CD4-positive, alpha-beta T cell treated with Interleukin-2 at 100 ng/mL for 4 hours (primary cell): ENCODE measurements around the gene FCHSD1.

Experiments
- DNase-seq: peaks from one replicate; pipeline ENCODE4 v3.0.0-alpha.2; 2020; ENCODE audit warnings: low spot score

The FCHSD1 gene

GRCh38 chr5:141641634-141642267 lies 9.5 kb downstream of the FCHSD1 start:
- DNase-seq, result peak; percentile 18

GRCh38 chr5:141640698-141641097 lies 10.5 kb downstream of the FCHSD1 start:
- DNase-seq, result no peak

GRCh38 chr5:141640051-141640415 lies 11.2 kb downstream of the FCHSD1 start:
- no peak for DNase-seq

- no peak for DNase-seq
Observed at GRCh38 chr5:141639357-141640050, 11.7 kb downstream of the FCHSD1 start.

GRCh38 chr5:141638771-141639170 lies 12.4 kb downstream of the FCHSD1 start:
- no peak for DNase-seq

- peak; percentile 59 for DNase-seq
Observed at GRCh38 chr5:141637767-141638419, 13.3 kb downstream of the FCHSD1 start.

GRCh38 chr5:141637123-141637766 lies 14.0 kb downstream of the FCHSD1 start:
- peak; percentile 38 for DNase-seq

- peak; percentile 92 for DNase-seq
Observed at GRCh38 chr5:141636413-141637122, 14.7 kb downstream of the FCHSD1 start, which contains the start of the genes HDAC3 and RELL2. HDAC3 (minus strand) TSS chr5:141636849; CDS start chr5:141636790, 59 bp downstream. RELL2 (plus strand) TSS chr5:141636997; CDS start chr5:141638226, 1,229 bp downstream.

- no peak for DNase-seq
Observed at GRCh38 chr5:141636106-141636412, 15.2 kb downstream of the FCHSD1 start.

- DNase-seq, result no peak
Observed at GRCh38 chr5:141635646-141636045, 15.6 kb downstream of the FCHSD1 start.

GRCh38 chr5:141634720-141635119 lies 16.5 kb downstream of the FCHSD1 start:
- DNase-seq, result no peak

- no peak for DNase-seq
Observed at GRCh38 chr5:141633871-141634561, 17.2 kb downstream of the FCHSD1 start.

GRCh38 chr5:141632650-141633049 lies 18.6 kb downstream of the FCHSD1 start:
- DNase-seq, result no peak

- no peak for DNase-seq
Observed at GRCh38 chr5:141630570-141631140, 20.6 kb downstream of the FCHSD1 start.

GRCh38 chr5:141628175-141628788 lies 22.9 kb downstream of the FCHSD1 start:
- DNase-seq, result no peak

- DNase-seq, result no peak
Observed at GRCh38 chr5:141623611-141624010, 27.6 kb downstream of the FCHSD1 start.

- DNase-seq, result no peak
Observed at GRCh38 chr5:141623186-141623585, 28.0 kb downstream of the FCHSD1 start.

GRCh38 chr5:141618804-141619554 lies 32.2 kb downstream of the FCHSD1 start, which contains the start of gene DIAPH1:
DIAPH1 (minus strand) TSS chr5:141619000; CDS start chr5:141618914, 86 bp downstream.
- peak; percentile 98 for DNase-seq

GRCh38 chr5:141618030-141618803 lies 33.0 kb downstream of the FCHSD1 start:
- DNase-seq, result peak; percentile 68
